Psoas muscle (tissue), 8 donors: ENCODE data around the gene MOXD1. TPM values are rescaled to one million over a fixed set of nuclear protein-coding genes. Genes with fewer than 3 reads are reported as not detected.

Experiments used
- ATAC-seq, 4 donors: fragments of 200-7000 bp; cut with Tn5 transposase; one replicate each; pipeline ENCODE4 v1.9.1; 2020; ENCODE audit warnings: moderate library complexity in 3 of 4, mild to moderate bottlenecking in 2 of 4
- DNase-seq, 2 donors: peaks; one replicate each; pipeline ENCODE4 v3.0.0-alpha.2; 2020
- H3K27ac ChIP-seq: fragments of 200-600 bp; one replicate; pipeline ENCODE4 v1.8.0; 2022
- H3K27me3 ChIP-seq, 3 donors: fragments of 200-600 bp in 1 of 3; one replicate each; pipeline versions ENCODE4 v1.6.1 to v1.8.0; 2013 to 2022; ENCODE audit warnings: low read length in 2 of 3, mild to moderate bottlenecking in 2 of 3, moderate library complexity in 1 of 3; ENCODE audit not compliant: insufficient read depth in 3 of 3
- H3K36me3 ChIP-seq, 2 donors: fragments of 200-600 bp in 1 of 2; one replicate each; pipeline versions ENCODE4 v1.6.1 to v1.8.0; 2013 to 2022; ENCODE audit warnings: low read depth in 1 of 2, mild to moderate bottlenecking in 1 of 2, moderate library complexity in 1 of 2; ENCODE audit not compliant: insufficient read depth in 1 of 2
- H3K4me1 ChIP-seq: fragments of 200-600 bp; one replicate; pipeline ENCODE4 v1.8.0; 2022
- H3K4me3 ChIP-seq: fragments of 200-600 bp; one replicate; pipeline ENCODE4 v1.8.0; 2022; ENCODE audit warnings: mild to moderate bottlenecking
- H3K9me3 ChIP-seq: fragments of 200-600 bp; one replicate; pipeline ENCODE4 v1.8.0; 2022
- CTCF ChIP-seq: fragments of 200-600 bp; IDR thresholded peaks from one replicate; pipeline ENCODE4 v1.8.0; 2022; ENCODE audit warnings: antibody characterized with exemption
- WGBS, 3 donors: extraction: QIAGEN DNeasy Blood & Tissue Kit; methylation state at CpG; one replicate each; pipeline versions ENCODE4 v1.1.6 to v1.1.7; 2013; 5-methylcytosine and 5-hydroxymethylcytosine counted together
- intact Hi-C, 2 donors: fragments of 100-400 bp; cut with DNase I; formaldehyde crosslinking; loops; one replicate each; pipeline versions ENCODE4 v1.11.0 to v1.14.2; 2022
- polyA plus RNA-seq, 3 donors: library from polyadenylated mRNA; stranded (reverse); fragments of 200-250 nt; gene quantifications; one replicate each; pipeline ENCODE4 v1.2.3, GENCODE V29; 2013
- total RNA-seq, 4 donors: library from RNA; stranded (reverse); fragmentation: NEBNext Ultra II Directional in 2 of 4; extraction: Animal tissue kit (Norgen Biotek cat#: 25700) in 2 of 4; gene quantifications; one replicate each; pipeline versions ENCODE4 v1.2.1 to v1.2.4, GENCODE V29; 2021 to 2023
- donor health status: healthy with polysubstance abuse.
- donor health status: DM: no; HTN: no; CAD: no; lungs with moderate emphysema.
- donor health status: Bipolar disorder and iron deficiency.
- donor health status: healthy.
- donor health status: DM: yes; HTN: yes; CAD: no.
- donor health status: DM: no; HTN: no; CAD: no.
- donor health status: DM: no; HTN: no; CAD: no.
- donor health status: DM: yes; HTN: yes; CAD: no.

The MOXD1 gene
- total and polyA plus RNA-seq, 7 donors = 0.10 to 0.58 (median 0.30) TPM; not detected in 2

GRCh38 chr6:132259070-132259469 is 142.2 kb downstream of the MOXD1 start:
- DNase-seq (no peak), ATAC-seq (no peak)
- no peak for TF ChIP-seq CTCF
- Histone ChIP-seq H3K4me3 (no peak overlapping the region), H3K36me3 (no peaks in the 10 kb centered on the region), H3K4me1 (no peaks in the 10 kb centered on the region), H3K27me3 (no peaks in the 10 kb centered on the region), H3K27ac (no peak overlapping the region), H3K9me3 (no peaks in the 10 kb centered on the region)
- intact Hi-C loops = no loop called here
- 74 to 83% (median 75%) methylated on average over 2 of the region's 2 CpGs for WGBS, 3 donors

GRCh38 chr6:132257561-132257960 is 143.7 kb downstream of the MOXD1 start:
- intact Hi-C loops = no loop called here
- no peak for DNase-seq
- Histone ChIP-seq H3K4me3 (no peak overlapping the region), H3K36me3 (no peaks in the 10 kb centered on the region), H3K4me1 (no peaks in the 10 kb centered on the region), H3K9me3 (no peaks in the 10 kb centered on the region), H3K27ac (no peak overlapping the region), H3K27me3 (no peaks in the 10 kb centered on the region)
- no peak for ATAC-seq
- no peak for TF ChIP-seq CTCF
- 97 to 98% (median 97%) methylated on average over 1 of the region's 1 CpG for WGBS, 3 donors

- 89 to 100% (median 93%) methylated on average over 1 of the region's 1 CpG for WGBS, 3 donors
- Histone ChIP-seq H3K9me3 (no peaks in the 10 kb centered on the region), H3K4me1 (no peaks in the 10 kb centered on the region), H3K27me3 (no peaks in the 10 kb centered on the region), H3K4me3 (no peak overlapping the region), H3K27ac (no peak overlapping the region), H3K36me3 (no peaks in the 10 kb centered on the region)
- DNase-seq = no peak
- no peak for TF ChIP-seq CTCF
- no peak for ATAC-seq
- intact Hi-C loops = no loop called here
These were observed 144.8 kb downstream of the MOXD1 start for GRCh38 chr6:132256457-132256856.

- no peak for ATAC-seq
- DNase-seq = no peak
- no peak overlapping the region for H3K27ac ChIP-seq
- TF ChIP-seq CTCF = no peak
- intact Hi-C loops = no loop called here
- no peaks in the 10 kb centered on the region for H3K27me3 ChIP-seq
- no peak overlapping the region for H3K4me3 ChIP-seq
- H3K4me1 ChIP-seq = no peaks in the 10 kb centered on the region
- H3K9me3 ChIP-seq = no peaks in the 10 kb centered on the region
- no peaks in the 10 kb centered on the region for H3K36me3 ChIP-seq
These were observed 147.4 kb downstream of the MOXD1 start for GRCh38 chr6:132253906-132254305.

- TF ChIP-seq CTCF = no peak
- Histone ChIP-seq H3K9me3 (no peaks in the 10 kb centered on the region), H3K4me3 (no peak overlapping the region), H3K4me1 (no peaks in the 10 kb centered on the region), H3K36me3 (no peaks in the 10 kb centered on the region), H3K27me3 (no peaks in the 10 kb centered on the region), H3K27ac (no peak overlapping the region)
- no peak for ATAC-seq
- no peak for DNase-seq
- WGBS, 3 donors = 52 to 69% (median 56%) methylated on average over 2 of the region's 2 CpGs
- intact Hi-C loops = no loop called here
These were observed 148.1 kb downstream of the MOXD1 start for GRCh38 chr6:132253211-132253610.
